Neutrophil (primary cell): Measurements from ENCODE around the gene PTTG1IP2.

Source experiments
- H3K27ac ChIP-seq: fragments of 200-600 bp; sonication (generic); 2 replicates; pipeline ENCODE4 v1.5.1; 2016; ENCODE audit warnings: mild to moderate bottlenecking, moderate library complexity
- H3K27me3 ChIP-seq: fragments of 200-600 bp; sonication (generic); 2 replicates; pipeline ENCODE4 v1.6.0; 2016; ENCODE audit warnings: mild to moderate bottlenecking
- H3K36me3 ChIP-seq: fragments of 200-600 bp; sonication (generic); 2 replicates; pipeline ENCODE4 v1.5.1; 2017
- H3K4me1 ChIP-seq, 2 experiments: fragments of 200-600 bp in 1 of 2; sonication (generic) in 1 of 2; 1 replicate in 1 of 2; 2 replicates in 1 of 2; pipeline versions ENCODE4 v1.5.1 to v1.6.1; 2013 to 2016; ENCODE audit warnings: low read depth in 1 of 2, low read length in 1 of 2, mild to moderate bottlenecking in 1 of 2, moderate library complexity in 1 of 2; ENCODE audit not compliant: control insufficient read depth in 1 of 2, insufficient read depth in 1 of 2
- H3K4me3 ChIP-seq, 2 experiments: fragments of 200-600 bp in 1 of 2; sonication (generic) in 1 of 2; 1 replicate in 1 of 2; 2 replicates in 1 of 2; pipeline ENCODE4 v1.5.1; 2013 to 2016; ENCODE audit warnings: low read depth in 1 of 2, low read length in 1 of 2, mild to moderate bottlenecking in 1 of 2, moderate library complexity in 1 of 2
- H3K9me3 ChIP-seq: fragments of 200-600 bp; sonication (generic); 2 replicates; pipeline ENCODE4 v1.5.1; 2016
- CTCF ChIP-seq: fragments of 200-600 bp; sonication (generic); IDR thresholded peaks from 2 replicates; pipeline ENCODE4 v1.5.1; 2016; ENCODE audit warnings: antibody characterized with exemption

Gene PTTG1IP2

GRCh38 chr7:90469554-90469953 is at the start of gene PTTG1IP2:
PTTG1IP2 (plus strand) TSS chr7:90469639; CDS start chr7:90469787, 148 bp downstream.
- Histone ChIP-seq H3K27ac (no peak within 1 kb of the TSS), H3K4me1 (no peaks in the 10 kb centered on the region), H3K9me3 (no peaks in the 10 kb centered on the region), H3K36me3 (no peaks in the 10 kb centered on the region), H3K27me3 (no peaks in the 10 kb centered on the region), H3K4me3 (no peak within 1 kb of the TSS)
- no peak for TF ChIP-seq CTCF

GRCh38 chr7:90421651-90422050 is 47.8 kb upstream of the PTTG1IP2 start:
- no peak for TF ChIP-seq CTCF
- H3K27me3 ChIP-seq = no peaks in the 10 kb centered on the region

GRCh38 chr7:90424720-90425119 is 44.7 kb upstream of the PTTG1IP2 start:
- TF ChIP-seq CTCF = no peak
- Histone ChIP-seq H3K36me3 (no peaks in the 10 kb centered on the region), H3K4me3 (no peak overlapping the region), H3K4me1 (no peaks in the 10 kb centered on the region), H3K27ac (no peak overlapping the region), H3K9me3 (no peaks in the 10 kb centered on the region), H3K27me3 (no peaks in the 10 kb centered on the region)

More at GRCh38 chr7:90421651-90422050, 47.8 kb upstream of the PTTG1IP2 start:
- Histone ChIP-seq H3K4me1 (no peaks in the 10 kb centered on the region), H3K36me3 (no peaks in the 10 kb centered on the region), H3K27ac (no peak overlapping the region), H3K9me3 (no peaks in the 10 kb centered on the region), H3K4me3 (no peak overlapping the region)

- Histone ChIP-seq H3K4me1 (no peaks in the 10 kb centered on the region), H3K27ac (no peak overlapping the region), H3K9me3 (no peaks in the 10 kb centered on the region), H3K27me3 (no peaks in the 10 kb centered on the region), H3K36me3 (no peaks in the 10 kb centered on the region), H3K4me3 (no peak overlapping the region)
- TF ChIP-seq CTCF = no peak
Measured at GRCh38 chr7:90425376-90425775, 44.1 kb upstream of the PTTG1IP2 start.

- Histone ChIP-seq H3K27ac (no peak overlapping the region), H3K4me3 (no peak overlapping the region), H3K36me3 (no peaks in the 10 kb centered on the region), H3K9me3 (no peaks in the 10 kb centered on the region), H3K27me3 (no peaks in the 10 kb centered on the region), H3K4me1 (no peaks in the 10 kb centered on the region)
- TF ChIP-seq CTCF = no peak
Measured at GRCh38 chr7:90430614-90431460, 38.6 kb upstream of the PTTG1IP2 start.
